Stimulated activated CD8-positive, alpha-beta memory T cell treated with anti-CD3 and anti-CD28 coated beads, Interleukin-2, amount 100 ng/mL, for 48 hours (primary cell): ENCODE data around the gene DPY19L2.
"Not testable (repeated sequence)": the region's sequence is repeated elsewhere in the genome, so short reads cannot be mapped to it uniquely, and the experiment has no call there.

Source experiments
- DNase-seq, 2 donors: peaks; one replicate each; pipeline ENCODE4 v3.0.0-alpha.2; 2020; ENCODE audit warnings: low read depth in 2 of 2

The DPY19L2 gene

GRCh38 chr12:63668028-63668799 is at the start of gene DPY19L2:
Gene DPY19L2 (minus strand): TSS chr12:63668493. CDS start chr12:63668393, 100 bp downstream.
- peak; percentile 54 to 55 for DNase-seq

- DNase-seq = not testable (repeated sequence)
Observed at GRCh38 chr12:63716891-63717290, 48.6 kb upstream of the DPY19L2 start.

GRCh38 chr12:63715107-63715625 is 46.9 kb upstream of the DPY19L2 start:
- not testable (repeated sequence) for DNase-seq

GRCh38 chr12:63714409-63714808 is 46.1 kb upstream of the DPY19L2 start:
- not testable (repeated sequence) for DNase-seq

- DNase-seq = not testable (repeated sequence)
Observed at GRCh38 chr12:63713681-63714075, 45.4 kb upstream of the DPY19L2 start.

- DNase-seq = not testable (repeated sequence)
Observed at GRCh38 chr12:63712979-63713680, 44.8 kb upstream of the DPY19L2 start.

GRCh38 chr12:63712376-63712974 is 44.2 kb upstream of the DPY19L2 start:
- DNase-seq = not testable (repeated sequence)

- not testable (repeated sequence) for DNase-seq
Observed at GRCh38 chr12:63711339-63711738, 43.0 kb upstream of the DPY19L2 start.

GRCh38 chr12:63706336-63706735 is 38.0 kb upstream of the DPY19L2 start:
- DNase-seq = no peak

GRCh38 chr12:63699678-63700382 is 31.5 kb upstream of the DPY19L2 start:
- DNase-seq = not testable (repeated sequence)

GRCh38 chr12:63699011-63699410 is 30.7 kb upstream of the DPY19L2 start:
- DNase-seq = not testable (repeated sequence)

- not testable (repeated sequence) for DNase-seq
Observed at GRCh38 chr12:63690837-63691236, 22.5 kb upstream of the DPY19L2 start.

- DNase-seq = not testable (repeated sequence)
Observed at GRCh38 chr12:63689141-63689540, 20.8 kb upstream of the DPY19L2 start.

GRCh38 chr12:63686623-63687022 is 18.3 kb upstream of the DPY19L2 start:
- DNase-seq = not testable (repeated sequence)

- DNase-seq = not testable (repeated sequence)
Observed at GRCh38 chr12:63685789-63686188, 17.5 kb upstream of the DPY19L2 start.

GRCh38 chr12:63682617-63683016 is 14.3 kb upstream of the DPY19L2 start:
- DNase-seq = not testable (repeated sequence)

- DNase-seq = not testable (repeated sequence)
Observed at GRCh38 chr12:63680758-63681157, 12.5 kb upstream of the DPY19L2 start.

GRCh38 chr12:63672550-63672949 is 4.3 kb upstream of the DPY19L2 start:
- DNase-seq = not testable (repeated sequence)

- DNase-seq = not testable (repeated sequence)
Observed at GRCh38 chr12:63669936-63670335, 1.6 kb upstream of the DPY19L2 start.

- DNase-seq = not testable (repeated sequence)
Observed at GRCh38 chr12:63669427-63669826, 1.1 kb upstream of the DPY19L2 start.

- DNase-seq = not testable (repeated sequence)
Observed at GRCh38 chr12:63668800-63669365, 590 bp upstream of the DPY19L2 start.
